ENCODE measurements around the gene POLR3H. TPM values are rescaled to one million over a fixed set of nuclear protein-coding genes. Genes with fewer than 3 reads are reported as not detected.

POLR3H gene
- polyA plus RNA-seq, 3 donors: 9.4 to 19.0 (median 10.4) TPM

DNA sequence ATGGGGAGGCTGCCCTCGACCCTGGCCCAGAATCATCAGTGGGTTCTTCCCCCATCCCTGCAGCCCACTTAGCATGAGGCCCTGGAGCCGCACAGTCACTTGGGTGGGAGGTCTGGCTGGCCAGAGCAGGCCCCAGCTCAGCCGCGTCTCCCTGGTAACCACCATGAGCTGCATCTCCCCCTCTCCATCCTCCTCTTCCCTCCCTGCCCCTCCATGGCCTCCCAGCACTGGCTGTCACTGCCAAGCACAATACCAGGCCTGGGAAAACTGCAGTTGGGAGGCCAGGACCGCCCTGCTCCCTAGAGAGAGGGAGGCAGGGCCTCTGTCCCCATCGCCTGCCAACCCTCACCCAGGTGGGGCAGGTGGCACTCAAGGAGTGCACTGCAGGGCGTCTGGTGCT, 24.5 kb upstream of the POLR3H start:
- no peak overlapping the region for H3K4me2 ChIP-seq (replicated peaks; ENCODE audit: extremely low read depth, low read length, poor library complexity, severe bottlenecking)
- H3K4me1 Mint-ChIP-seq: no peaks in the 10 kb centered on the region

DNA sequence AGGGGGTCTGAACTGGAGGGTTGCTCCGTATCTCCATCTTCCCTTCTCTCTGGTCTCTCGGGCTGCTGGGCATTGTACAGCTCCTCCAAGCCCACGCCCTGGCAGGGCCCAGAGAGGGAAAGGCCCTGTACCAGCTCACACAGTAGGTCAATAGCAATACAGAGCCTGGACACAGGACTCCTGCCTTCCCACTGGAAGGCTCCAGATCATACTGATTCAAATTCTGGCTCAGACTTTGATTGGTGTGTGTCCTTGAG, 23.2 kb upstream of the POLR3H start:
- Histone ChIP-seq H3K79me2 (ENCODE audit: insufficient read depth, low read length) (no peaks in the 10 kb centered on the region), H3K36me3 (replicated peaks in 1 of 2; ENCODE audit: control insufficient read depth in 1 of 2, insufficient read depth in 2 of 2, low read length in 2 of 2) (no peaks in the 10 kb centered on the region), H3K4me3 (replicated peaks in 1 of 3; ENCODE audit: low read depth in 2 of 3, low read length in 3 of 3) (no peak overlapping the region), H3K4me1 (ENCODE audit: control insufficient read depth in 1 of 2, insufficient read depth in 2 of 2, low read length in 2 of 2) (no peaks in the 10 kb centered on the region), H3K9me3 (replicated peaks in 1 of 2; ENCODE audit: control insufficient read depth in 1 of 2, insufficient read depth in 1 of 2, low read length in 2 of 2) (no peaks in the 10 kb centered on the region), H2AFZ (ENCODE audit: insufficient read depth, low read depth, low read length, poor library complexity, severe bottlenecking) (no peak overlapping the region), H4K20me1 (ENCODE audit: insufficient read depth, low read length) (no peaks in the 10 kb centered on the region), H3K9ac (ENCODE audit: insufficient read depth, low read length, poor library complexity, severe bottlenecking) (no peak overlapping the region), H3K4me2 (replicated peaks; ENCODE audit: extremely low read depth, low read length, poor library complexity, severe bottlenecking) (no peak overlapping the region), H3K27ac (ENCODE audit: low read depth in 1 of 2, low read length in 2 of 2) (no peak overlapping the region), H3K27me3 (ENCODE audit: control insufficient read depth in 2 of 2, insufficient read depth in 2 of 2, low read length in 2 of 2) (no peaks in the 10 kb centered on the region)
- no peaks in the 10 kb centered on the region for H3K9me3 Mint-ChIP-seq
- H3K4me1 Mint-ChIP-seq: no peaks in the 10 kb centered on the region
- H3K4me3 Mint-ChIP-seq: no peak overlapping the region
- H3K27me3 Mint-ChIP-seq (ENCODE audit: low read depth in 3 of 3): peaks cover 4 to 24% (median 22%) of the 10 kb centered on the region in 3 donors
- H3K27ac Mint-ChIP-seq: no peak overlapping the region
- DNase-seq: no peak
- TF ChIP-seq, protein P1, sequence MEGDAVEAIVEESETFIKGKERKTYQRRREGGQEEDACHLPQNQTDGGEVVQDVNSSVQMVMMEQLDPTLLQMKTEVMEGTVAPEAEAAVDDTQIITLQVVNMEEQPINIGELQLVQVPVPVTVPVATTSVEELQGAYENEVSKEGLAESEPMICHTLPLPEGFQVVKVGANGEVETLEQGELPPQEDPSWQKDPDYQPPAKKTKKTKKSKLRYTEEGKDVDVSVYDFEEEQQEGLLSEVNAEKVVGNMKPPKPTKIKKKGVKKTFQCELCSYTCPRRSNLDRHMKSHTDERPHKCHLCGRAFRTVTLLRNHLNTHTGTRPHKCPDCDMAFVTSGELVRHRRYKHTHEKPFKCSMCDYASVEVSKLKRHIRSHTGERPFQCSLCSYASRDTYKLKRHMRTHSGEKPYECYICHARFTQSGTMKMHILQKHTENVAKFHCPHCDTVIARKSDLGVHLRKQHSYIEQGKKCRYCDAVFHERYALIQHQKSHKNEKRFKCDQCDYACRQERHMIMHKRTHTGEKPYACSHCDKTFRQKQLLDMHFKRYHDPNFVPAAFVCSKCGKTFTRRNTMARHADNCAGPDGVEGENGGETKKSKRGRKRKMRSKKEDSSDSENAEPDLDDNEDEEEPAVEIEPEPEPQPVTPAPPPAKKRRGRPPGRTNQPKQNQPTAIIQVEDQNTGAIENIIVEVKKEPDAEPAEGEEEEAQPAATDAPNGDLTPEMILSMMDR (IDR thresholded peaks at IDR 0.05): no peak
- WGBS (ENCODE audit: insufficient coverage): 94% methylated on average over 2 of the region's 3 CpGs
- intact Hi-C loops (cut with micrococcal nuclease): no loop called here
- no peaks in the 10 kb centered on the region for H3K36me3 Mint-ChIP-seq

More for the DNA sequence above, 24.5 kb upstream of the POLR3H start:
- Histone ChIP-seq H3K36me3 (replicated peaks in 1 of 2; ENCODE audit: control insufficient read depth in 1 of 2, insufficient read depth in 2 of 2, low read length in 2 of 2) (no peaks in the 10 kb centered on the region), H4K20me1 (ENCODE audit: insufficient read depth, low read length) (no peaks in the 10 kb centered on the region), H3K9me3 (replicated peaks in 1 of 2; ENCODE audit: control insufficient read depth in 1 of 2, insufficient read depth in 1 of 2, low read length in 2 of 2) (no peaks in the 10 kb centered on the region), H3K9ac (ENCODE audit: insufficient read depth, low read length, poor library complexity, severe bottlenecking) (no peak overlapping the region), H3K79me2 (ENCODE audit: insufficient read depth, low read length) (no peaks in the 10 kb centered on the region), H2AFZ (ENCODE audit: insufficient read depth, low read depth, low read length, poor library complexity, severe bottlenecking) (no peak overlapping the region), H3K4me3 (replicated peaks in 1 of 3; ENCODE audit: low read depth in 2 of 3, low read length in 3 of 3) (no peak overlapping the region), H3K4me1 (ENCODE audit: control insufficient read depth in 1 of 2, insufficient read depth in 2 of 2, low read length in 2 of 2) (no peaks in the 10 kb centered on the region), H3K27ac (ENCODE audit: low read depth in 1 of 2, low read length in 2 of 2) (no peak overlapping the region), H3K27me3 (ENCODE audit: control insufficient read depth in 2 of 2, insufficient read depth in 2 of 2, low read length in 2 of 2) (no peaks in the 10 kb centered on the region)
- H3K4me3 Mint-ChIP-seq: no peak overlapping the region
- peaks cover 7 to 17% (median 14%) of the 10 kb centered on the region in 3 donors for H3K27me3 Mint-ChIP-seq (ENCODE audit: low read depth in 3 of 3)
- no peaks in the 10 kb centered on the region for H3K9me3 Mint-ChIP-seq
- DNase-seq: no peak
- no peaks in the 10 kb centered on the region for H3K36me3 Mint-ChIP-seq
- TF ChIP-seq, protein P1 (IDR thresholded peaks at IDR 0.05): no peak
- intact Hi-C loops (cut with micrococcal nuclease): no loop called here
- H3K27ac Mint-ChIP-seq: no peak overlapping the region
- WGBS (ENCODE audit: insufficient coverage): 85% methylated on average over 4 of the region's 7 CpGs

Measured in CD14-positive monocyte (primary cell).